NOMO-1 treated with dmso at 0.1 percent for 144 hours (cell line): ENCODE measurements around the gene PGAM1.
A peak's percentile ranks its signal among the peaks of the same experiment; 100 is the strongest.
"Not testable (repeated sequence)": the region's sequence is repeated elsewhere in the genome, so short reads cannot be mapped to it uniquely, and the experiment has no call there.

Experiments
- DNase-seq: peaks from one replicate; lab custom pipeline; 2025; ENCODE audit not compliant: unreplicated experiment; lab: John Stamatoyannopoulos, UW

Gene PGAM1

GRCh38 chr10:97407211-97407951 is 18.6 kb upstream of the PGAM1 start:
- DNase-seq = peak; percentile 95

- DNase-seq = no peak
Observed at GRCh38 chr10:97407952-97408248, 18.1 kb upstream of the PGAM1 start.

- DNase-seq = peak; percentile 76
Observed at GRCh38 chr10:97408496-97408992, 17.4 kb upstream of the PGAM1 start.

- DNase-seq = no peak
Observed at GRCh38 chr10:97411406-97411805, 14.6 kb upstream of the PGAM1 start.

- DNase-seq = no peak
Observed at GRCh38 chr10:97412891-97413304, 13.1 kb upstream of the PGAM1 start.

GRCh38 chr10:97416565-97416964 is 9.4 kb upstream of the PGAM1 start:
- DNase-seq = no peak

GRCh38 chr10:97423757-97424098 is 2.3 kb upstream of the PGAM1 start:
- not testable (repeated sequence) for DNase-seq

GRCh38 chr10:97426776-97427570 is 982 bp downstream of the PGAM1 start:
- no peak for DNase-seq

GRCh38 chr10:97427571-97428179 is 1.7 kb downstream of the PGAM1 start:
- no peak for DNase-seq

- no peak for DNase-seq
Observed at GRCh38 chr10:97428572-97428981, 2.6 kb downstream of the PGAM1 start.

GRCh38 chr10:97434055-97434454 is 8.1 kb downstream of the PGAM1 start:
- no peak for DNase-seq

- no peak for DNase-seq
Observed at GRCh38 chr10:97434557-97434956, 8.6 kb downstream of the PGAM1 start.

GRCh38 chr10:97435211-97435610 is 9.2 kb downstream of the PGAM1 start:
- no peak for DNase-seq

- no peak for DNase-seq
Observed at GRCh38 chr10:97442277-97442676, 16.3 kb downstream of the PGAM1 start.

- no peak for DNase-seq
Observed at GRCh38 chr10:97444212-97444611, 18.2 kb downstream of the PGAM1 start.

- no peak for DNase-seq
Observed at GRCh38 chr10:97445357-97445721, 19.3 kb downstream of the PGAM1 start.

- DNase-seq = peak; percentile 95
Observed at GRCh38 chr10:97445722-97446639, 20.0 kb downstream of the PGAM1 start, which contains the start of the genes EXOSC1 and ZDHHC16. EXOSC1 (minus strand) TSS chr10:97446006; CDS start chr10:97445985, 21 bp downstream. ZDHHC16 (plus strand) TSS chr10:97446175; CDS start chr10:97451676, 5,501 bp downstream.

- DNase-seq = no peak
Observed at GRCh38 chr10:97450828-97451227, 24.8 kb downstream of the PGAM1 start.

GRCh38 chr10:97451605-97452004 is 25.6 kb downstream of the PGAM1 start:
- DNase-seq = no peak

- DNase-seq = no peak
Observed at GRCh38 chr10:97452352-97452751, 26.4 kb downstream of the PGAM1 start.
